ENCODE data around the gene TDP2.
"Not testable (repeated sequence)": the region's sequence is repeated elsewhere in the genome, so short reads cannot be mapped to it uniquely, and the experiment has no call there.

The TDP2 gene

DNA sequence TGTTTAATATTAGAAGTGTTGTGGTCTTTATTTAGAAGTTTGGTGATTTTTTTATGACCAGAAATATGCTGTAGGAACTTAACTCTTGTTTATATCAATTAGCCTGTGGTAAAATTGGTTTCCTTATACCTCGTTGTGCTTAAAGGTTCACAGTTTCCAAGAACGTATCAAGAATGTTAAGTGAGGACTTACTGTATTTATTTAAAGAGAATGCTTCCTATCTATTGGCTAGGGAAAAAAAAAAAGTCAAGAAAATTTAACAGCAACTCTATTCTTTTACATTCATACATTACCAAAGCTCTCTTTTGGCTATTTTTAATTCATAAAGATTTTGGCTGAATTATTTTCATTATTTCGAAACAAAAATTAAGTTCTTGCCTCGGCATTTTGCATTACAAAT lies 22.3 kb downstream of the TDP2 start:
- H2AFZ ChIP-seq (ENCODE audit: low read length) = no peak overlapping the region
- no peaks in the 10 kb centered on the region for H3K36me3 ChIP-seq (ENCODE audit: insufficient read depth, low read length)
- no peaks in the 10 kb centered on the region for H3K27me3 ChIP-seq (ENCODE audit: insufficient read depth, low read length, poor library complexity, severe bottlenecking)
- no peak overlapping the region for H3K9ac ChIP-seq (ENCODE audit: low read depth, low read length, poor library complexity, severe bottlenecking)
- no peak overlapping the region for H3K4me2 ChIP-seq (ENCODE audit: low read depth, low read length, poor library complexity, severe bottlenecking)
- no peaks in the 10 kb centered on the region for H3K9me3 ChIP-seq (ENCODE audit: insufficient read depth, low read depth, low read length)
- TF ChIP-seq EZH2phosphoT487 (IDR thresholded peaks at IDR 0.05; ENCODE audit: borderline replicate concordance) = no peak
- TF ChIP-seq, protein P1, sequence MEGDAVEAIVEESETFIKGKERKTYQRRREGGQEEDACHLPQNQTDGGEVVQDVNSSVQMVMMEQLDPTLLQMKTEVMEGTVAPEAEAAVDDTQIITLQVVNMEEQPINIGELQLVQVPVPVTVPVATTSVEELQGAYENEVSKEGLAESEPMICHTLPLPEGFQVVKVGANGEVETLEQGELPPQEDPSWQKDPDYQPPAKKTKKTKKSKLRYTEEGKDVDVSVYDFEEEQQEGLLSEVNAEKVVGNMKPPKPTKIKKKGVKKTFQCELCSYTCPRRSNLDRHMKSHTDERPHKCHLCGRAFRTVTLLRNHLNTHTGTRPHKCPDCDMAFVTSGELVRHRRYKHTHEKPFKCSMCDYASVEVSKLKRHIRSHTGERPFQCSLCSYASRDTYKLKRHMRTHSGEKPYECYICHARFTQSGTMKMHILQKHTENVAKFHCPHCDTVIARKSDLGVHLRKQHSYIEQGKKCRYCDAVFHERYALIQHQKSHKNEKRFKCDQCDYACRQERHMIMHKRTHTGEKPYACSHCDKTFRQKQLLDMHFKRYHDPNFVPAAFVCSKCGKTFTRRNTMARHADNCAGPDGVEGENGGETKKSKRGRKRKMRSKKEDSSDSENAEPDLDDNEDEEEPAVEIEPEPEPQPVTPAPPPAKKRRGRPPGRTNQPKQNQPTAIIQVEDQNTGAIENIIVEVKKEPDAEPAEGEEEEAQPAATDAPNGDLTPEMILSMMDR (conservative IDR thresholded peaks at IDR 0.05; ENCODE audit: low read length) = no peak
- no peaks in the 10 kb centered on the region for H4K20me1 ChIP-seq (ENCODE audit: insufficient read depth, low read length, poor library complexity, severe bottlenecking)
- H3K9me2 ChIP-seq (replicated peaks; ENCODE audit: low read depth, low read length) = no peaks in the 10 kb centered on the region
- H3K4me3 ChIP-seq (ENCODE audit: low read length, poor library complexity, severe bottlenecking) = no peak overlapping the region
- H3K4me1 ChIP-seq (ENCODE audit: insufficient read depth, low read length, poor library complexity, severe bottlenecking) = peaks cover 10% of the 10 kb centered on the region
- no peaks in the 10 kb centered on the region for H3F3A ChIP-seq (ENCODE audit: low read depth)
- no peaks in the 10 kb centered on the region for H3K79me2 ChIP-seq (ENCODE audit: insufficient read depth, low read length)

DNA sequence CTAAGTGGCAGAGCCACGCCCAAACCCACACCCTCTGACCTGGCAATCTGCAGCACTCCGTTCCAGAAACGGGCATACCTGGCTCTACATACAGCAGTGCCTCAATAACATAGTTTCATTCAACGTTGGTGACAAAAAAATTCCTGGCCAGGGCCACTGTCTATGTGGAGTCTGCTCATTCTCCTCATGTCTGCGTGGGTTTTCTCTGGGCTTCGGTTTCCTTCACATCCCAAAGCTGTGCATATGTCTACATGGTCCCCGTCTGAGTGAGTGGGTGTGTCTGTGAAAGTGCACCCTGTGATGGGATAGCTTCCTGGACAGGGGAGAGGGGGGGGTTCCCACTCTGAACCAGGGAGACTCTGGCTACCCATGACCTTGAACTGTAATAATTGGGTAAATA lies 22.8 kb downstream of the TDP2 start:
- Histone ChIP-seq H3K79me2 (ENCODE audit: insufficient read depth, low read length) (no peaks in the 10 kb centered on the region), H3K4me3 (ENCODE audit: low read length, poor library complexity, severe bottlenecking) (no peak overlapping the region), H3F3A (ENCODE audit: low read depth) (no peaks in the 10 kb centered on the region), H3K27me3 (ENCODE audit: insufficient read depth, low read length, poor library complexity, severe bottlenecking) (no peaks in the 10 kb centered on the region), H3K36me3 (ENCODE audit: insufficient read depth, low read length) (no peaks in the 10 kb centered on the region), H2AFZ (ENCODE audit: low read length) (no peak overlapping the region), H3K4me2 (ENCODE audit: low read depth, low read length, poor library complexity, severe bottlenecking) (no peak overlapping the region), H3K9ac (ENCODE audit: low read depth, low read length, poor library complexity, severe bottlenecking) (no peak overlapping the region), H3K4me1 (ENCODE audit: insufficient read depth, low read length, poor library complexity, severe bottlenecking) (peaks cover 10% of the 10 kb centered on the region), H4K20me1 (ENCODE audit: insufficient read depth, low read length, poor library complexity, severe bottlenecking) (no peaks in the 10 kb centered on the region), H3K9me2 (replicated peaks; ENCODE audit: low read depth, low read length) (no peaks in the 10 kb centered on the region), H3K9me3 (ENCODE audit: insufficient read depth, low read depth, low read length) (no peaks in the 10 kb centered on the region)
- no peak for TF ChIP-seq EZH2phosphoT487 (IDR thresholded peaks at IDR 0.05; ENCODE audit: borderline replicate concordance)
- TF ChIP-seq, protein P1 (conservative IDR thresholded peaks at IDR 0.05; ENCODE audit: low read length) = no peak

DNA sequence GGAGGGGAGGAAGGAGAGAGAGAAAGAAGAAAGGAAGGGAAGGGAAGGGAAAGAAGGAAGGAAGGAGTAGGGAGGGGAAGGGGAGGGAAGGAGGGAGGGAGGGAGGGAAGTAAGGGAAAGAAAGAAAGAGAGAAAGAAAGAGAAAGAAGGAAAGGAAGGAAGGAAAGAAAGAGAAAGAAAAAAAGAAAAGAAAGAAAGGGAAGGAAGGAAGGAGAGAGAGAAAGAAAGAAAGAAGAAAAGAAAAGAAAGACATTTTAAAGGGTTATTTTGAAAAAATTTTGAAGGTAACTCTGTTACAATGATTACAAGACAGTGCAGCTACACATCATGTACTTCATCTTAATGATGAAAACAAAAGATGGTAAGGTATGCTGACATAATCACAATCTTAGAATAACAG lies 24.6 kb downstream of the TDP2 start:
- peaks cover 10% of the 10 kb centered on the region for H3K4me1 ChIP-seq (ENCODE audit: insufficient read depth, low read length, poor library complexity, severe bottlenecking)
- no peak overlapping the region for H3K4me2 ChIP-seq (ENCODE audit: low read depth, low read length, poor library complexity, severe bottlenecking)
- no peaks in the 10 kb centered on the region for H4K20me1 ChIP-seq (ENCODE audit: insufficient read depth, low read length, poor library complexity, severe bottlenecking)
- TF ChIP-seq EZH2phosphoT487 (IDR thresholded peaks at IDR 0.05; ENCODE audit: borderline replicate concordance) = no peak
- TF ChIP-seq, protein P1 (conservative IDR thresholded peaks at IDR 0.05; ENCODE audit: low read length) = no peak
- no peak overlapping the region for H3K4me3 ChIP-seq (ENCODE audit: low read length, poor library complexity, severe bottlenecking)
- no peaks in the 10 kb centered on the region for H3K9me3 ChIP-seq (ENCODE audit: insufficient read depth, low read depth, low read length)
- no peaks in the 10 kb centered on the region for H3K36me3 ChIP-seq (ENCODE audit: insufficient read depth, low read length)
- H3K79me2 ChIP-seq (ENCODE audit: insufficient read depth, low read length) = no peaks in the 10 kb centered on the region
- H3K27me3 ChIP-seq (ENCODE audit: insufficient read depth, low read length, poor library complexity, severe bottlenecking) = no peaks in the 10 kb centered on the region
- H3K9me2 ChIP-seq (replicated peaks; ENCODE audit: low read depth, low read length) = no peaks in the 10 kb centered on the region
- H2AFZ ChIP-seq (ENCODE audit: low read length) = no peak overlapping the region
- H3F3A ChIP-seq (ENCODE audit: low read depth) = no peaks in the 10 kb centered on the region
- no peak overlapping the region for H3K9ac ChIP-seq (ENCODE audit: low read depth, low read length, poor library complexity, severe bottlenecking)

DNA sequence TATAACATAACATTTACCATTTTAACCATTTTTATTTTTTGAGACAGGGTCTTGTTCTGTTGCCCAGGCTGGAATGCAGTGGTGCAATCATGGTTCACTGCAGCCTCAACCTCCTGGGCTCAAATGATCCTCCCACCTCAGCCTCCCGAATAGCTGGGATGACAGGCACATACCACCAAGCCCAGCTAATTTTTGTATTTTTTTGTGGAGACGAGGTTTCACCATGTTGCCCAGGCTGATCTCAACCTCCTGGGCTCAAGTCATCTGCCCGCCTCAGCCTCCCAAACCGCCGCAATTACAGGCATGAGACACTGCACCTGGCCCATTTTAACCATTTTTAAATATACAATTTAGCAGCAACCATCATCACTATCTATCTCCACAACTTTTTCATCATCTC lies 26.1 kb downstream of the TDP2 start:
- H3K36me3 ChIP-seq (ENCODE audit: insufficient read depth, low read length); H3K9me3 ChIP-seq (ENCODE audit: insufficient read depth, low read depth, low read length); H3K4me1 ChIP-seq (ENCODE audit: insufficient read depth, low read length, poor library complexity, severe bottlenecking); H3K9me2 ChIP-seq (replicated peaks; ENCODE audit: low read depth, low read length); H3K9ac ChIP-seq (ENCODE audit: low read depth, low read length, poor library complexity, severe bottlenecking); H3K4me2 ChIP-seq (ENCODE audit: low read depth, low read length, poor library complexity, severe bottlenecking); H3K4me3 ChIP-seq (ENCODE audit: low read length, poor library complexity, severe bottlenecking); H2AFZ ChIP-seq (ENCODE audit: low read length); H3K79me2 ChIP-seq (ENCODE audit: insufficient read depth, low read length); H3K27me3 ChIP-seq (ENCODE audit: insufficient read depth, low read length, poor library complexity, severe bottlenecking); H4K20me1 ChIP-seq (ENCODE audit: insufficient read depth, low read length, poor library complexity, severe bottlenecking); H3F3A ChIP-seq (ENCODE audit: low read depth): not testable (repeated sequence)
